IMR-90 (cell line): ENCODE results near the gene GRIK3. TPM values are rescaled to one million over a fixed set of nuclear protein-coding genes. Genes with fewer than 3 reads are reported as not detected.

Experiments
- ATAC-seq: fragments of 200-7000 bp; cut with Tn5 transposase; 2 replicates; pipeline ENCODE4 v1.9.1; 2020; ENCODE audit warnings: low read depth, mild to moderate bottlenecking, moderate library complexity
- BruUV-seq: library from RNA; stranded (reverse); fragments of 400-500 nt; replicated peaks from 2 replicates; lab custom pipeline; 2021; lab: Mats Ljungman, UMichigan
- CTCF ChIA-PET: fragments of 300-600 bp; formaldehyde crosslinking; extraction: SDS; loops from one replicate; lab custom pipeline; 2021; ENCODE audit warnings: antibody characterized with exemption; lab: Yijun Ruan, JAX
- POLR2A ChIA-PET: fragments of 300-600 bp; sonication (Branson Sonifier 250); formaldehyde crosslinking; loops from one replicate; lab custom pipeline; 2022; ENCODE audit warnings: antibody characterized with exemption; ENCODE audit not compliant: unreplicated experiment; lab: Charles Lee
- DNase-seq: peaks from one replicate; pipeline ENCODE4 v3.0.0; 2013
- H2AFZ ChIP-seq: replicated peaks from 2 replicates; pipeline ENCODE3; 2013; ENCODE audit warnings: low read length, mild to moderate bottlenecking; ENCODE audit not compliant: poor library complexity
- H2AK5ac ChIP-seq: 2 replicates; pipeline ENCODE4 v1.6.1; 2013; ENCODE audit warnings: low read depth, low read length, inconsistent platforms
- H2AK9ac ChIP-seq: replicated peaks from 2 replicates; pipeline ENCODE3; 2013; ENCODE audit warnings: mild to moderate bottlenecking, low read depth, low read length, moderate library complexity; ENCODE audit not compliant: poor library complexity
- H2BK120ac ChIP-seq: 2 replicates; pipeline ENCODE4 v1.6.1; 2013; ENCODE audit warnings: low read depth, low read length, inconsistent platforms
- H2BK15ac ChIP-seq: 3 replicates; pipeline ENCODE4 v1.6.1; 2013; ENCODE audit warnings: low read depth, low read length, inconsistent platforms
- H2BK20ac ChIP-seq: 2 replicates; pipeline ENCODE4 v1.6.1; 2013; ENCODE audit warnings: low read depth, mild to moderate bottlenecking, inconsistent platforms, low read length, moderate library complexity
- H2BK5ac ChIP-seq: 2 replicates; pipeline ENCODE4 v1.6.1; 2013; ENCODE audit warnings: mild to moderate bottlenecking, low read depth, low read length, inconsistent platforms; ENCODE audit not compliant: poor library complexity, severe bottlenecking
- H3K14ac ChIP-seq: replicated peaks from 2 replicates; pipeline ENCODE4 v1.6.1; 2013; ENCODE audit warnings: low read depth, low read length, inconsistent platforms
- H3K18ac ChIP-seq: 2 replicates; pipeline ENCODE4 v1.6.1; 2013; ENCODE audit warnings: low read depth, low read length, control low read depth
- H3K23ac ChIP-seq: 2 replicates; pipeline ENCODE4 v1.6.1; 2013; ENCODE audit warnings: low read depth, low read length, inconsistent platforms
- H3K27ac ChIP-seq: 2 replicates; pipeline ENCODE4 v1.5.1; 2013; ENCODE audit warnings: mild to moderate bottlenecking, control low read depth, low read length; ENCODE audit not compliant: insufficient read depth
- H3K27me3 ChIP-seq: 2 replicates; pipeline ENCODE4 v1.6.1; 2013; ENCODE audit warnings: low read length; ENCODE audit not compliant: control insufficient read depth, insufficient read depth
- H3K36me3 ChIP-seq: 2 replicates; pipeline ENCODE4 v1.6.1; 2013; ENCODE audit warnings: low read length, mixed read lengths; ENCODE audit not compliant: control insufficient read depth, insufficient read depth
- H3K4ac ChIP-seq: 2 replicates; pipeline ENCODE4 v1.6.1; 2013; ENCODE audit warnings: low read depth, low read length, inconsistent platforms
- H3K4me1 ChIP-seq: 2 replicates; pipeline ENCODE4 v1.6.1; 2013; ENCODE audit warnings: low read length, mixed read lengths; ENCODE audit not compliant: control insufficient read depth, insufficient read depth
- H3K4me2 ChIP-seq: 2 replicates; pipeline ENCODE4 v1.6.1; 2013; ENCODE audit warnings: low read depth, mild to moderate bottlenecking, control low read depth, low read length, moderate library complexity
- H3K4me3 ChIP-seq: 2 replicates; pipeline ENCODE4 v1.5.1; 2013; ENCODE audit warnings: low read depth, mild to moderate bottlenecking, control low read depth, low read length, moderate library complexity; ENCODE audit not compliant: insufficient read depth
- H3K56ac ChIP-seq: 2 replicates; pipeline ENCODE4 v1.6.1; 2013; ENCODE audit warnings: low read length, inconsistent platforms; ENCODE audit not compliant: insufficient read depth; ENCODE audit errors: extremely low read depth
- H3K79me1 ChIP-seq, 2 experiments: 2 replicates each; pipeline ENCODE4 v1.6.1; 2013; ENCODE audit warnings: low read length in 2 of 2, inconsistent platforms in 1 of 2, low read depth in 1 of 2
- H3K9ac ChIP-seq: 2 replicates; pipeline ENCODE4 v1.6.1; 2013; ENCODE audit warnings: low read depth, low read length, control low read depth
- H3K9me1 ChIP-seq: 2 replicates; pipeline ENCODE4 v1.6.1; 2013; ENCODE audit warnings: low read length, inconsistent platforms; ENCODE audit not compliant: insufficient read depth
- H3K9me3 ChIP-seq: 2 replicates; pipeline ENCODE4 v1.6.1; 2013; ENCODE audit warnings: low read length; ENCODE audit not compliant: control insufficient read depth, insufficient read depth
- H4K20me1 ChIP-seq: 2 replicates; pipeline ENCODE4 v1.6.1; 2013; ENCODE audit warnings: low read length, inconsistent platforms; ENCODE audit not compliant: insufficient read depth
- H4K5ac ChIP-seq: 2 replicates; pipeline ENCODE4 v1.6.1; 2013; ENCODE audit warnings: mild to moderate bottlenecking, low read depth, low read length, control low read depth
- H4K8ac ChIP-seq, 2 experiments: 2 replicates each; pipeline ENCODE4 v1.6.1; 2013; ENCODE audit warnings: low read depth in 2 of 2, low read length in 2 of 2, control low read depth in 1 of 2, inconsistent platforms in 1 of 2
- H4K91ac ChIP-seq: 2 replicates; pipeline ENCODE4 v1.6.1; 2013; ENCODE audit warnings: low read depth, low read length, inconsistent platforms; ENCODE audit not compliant: insufficient read depth
- CEBPB ChIP-seq: IDR thresholded peaks from 2 replicates; pipeline ENCODE4 v1.6.1; 2012; ENCODE audit warnings: low read depth, low read length, improper control_type of control experiment
- NFE2L2 ChIP-seq: fragments of 150-350 bp; IDR thresholded peaks from 2 replicates; pipeline ENCODE4 v1.6.1; 2016; ENCODE audit warnings: low read depth, mild to moderate bottlenecking, low read length
- RFX5 ChIP-seq: IDR thresholded peaks from 2 replicates; pipeline ENCODE4 v1.8.0; 2012; ENCODE audit warnings: low read depth, mild to moderate bottlenecking, low read length, moderate library complexity
- WGBS, 2 experiments: methylation state at CpG; one replicate each; pipeline versions ENCODE4 v1.1.5 to v1.1.7; 2013; ENCODE audit warnings: missing lambda C conversion rate in 2 of 2; ENCODE audit not compliant: insufficient read length in 1 of 2; ENCODE audit errors: extremely low coverage in 2 of 2; 5-methylcytosine and 5-hydroxymethylcytosine counted together
- dilution Hi-C: fragments of 300-500 bp; cut with HindIII; formaldehyde crosslinking; loops from one replicate; pipeline ENCODE4 v1.14.3; 2018; ENCODE audit warnings: low sequenced_read_pairs; ENCODE audit not compliant: unreplicated experiment
- in situ Hi-C: fragments of 300-500 bp; cut with MboI; formaldehyde crosslinking; loops from 3 replicates; pipeline ENCODE4 v1.14.3; 2019; ENCODE audit warnings: low sequenced_read_pairs, inconsistent platforms, mixed read lengths
- intact Hi-C: fragments of 100-400 bp; cut with micrococcal nuclease; formaldehyde crosslinking; loops from 2 replicates; pipeline ENCODE4 v1.10.0; 2022
- polyA plus RNA-seq, 3 experiments: library from polyadenylated mRNA; depleted of rRNA; stranded (reverse); fragments of >200 nt; gene quantifications; 2 replicates each; pipeline ENCODE4 v1.2.3, GENCODE V29; 2012; ENCODE audit warnings: low replicate concordance in 1 of 3
- total RNA-seq: library from RNA; depleted of rRNA; stranded (reverse); fragments of >200 nt; gene quantifications from 2 replicates; pipeline ENCODE4 v1.2.3, GENCODE V29; 2012
- TF ChIP-seq, protein P1 (sequence below): conservative IDR thresholded peaks from 2 replicates; pipeline ENCODE4 v1.5.1; 2012; ENCODE audit warnings: mild to moderate bottlenecking, low read depth, low read length, improper control_type of control experiment
- TF ChIP-seq, protein P2 (sequence below): fragments of 150-350 bp; IDR thresholded peaks from 2 replicates; pipeline ENCODE4 v1.6.1; 2016; ENCODE audit warnings: low read depth, mild to moderate bottlenecking, low read length, moderate library complexity, borderline replicate concordance

Gene GRIK3
- total and polyA plus RNA-seq, 2 of the 4 experiments (the other 2 are of a cell fraction) = not detected

DNA sequence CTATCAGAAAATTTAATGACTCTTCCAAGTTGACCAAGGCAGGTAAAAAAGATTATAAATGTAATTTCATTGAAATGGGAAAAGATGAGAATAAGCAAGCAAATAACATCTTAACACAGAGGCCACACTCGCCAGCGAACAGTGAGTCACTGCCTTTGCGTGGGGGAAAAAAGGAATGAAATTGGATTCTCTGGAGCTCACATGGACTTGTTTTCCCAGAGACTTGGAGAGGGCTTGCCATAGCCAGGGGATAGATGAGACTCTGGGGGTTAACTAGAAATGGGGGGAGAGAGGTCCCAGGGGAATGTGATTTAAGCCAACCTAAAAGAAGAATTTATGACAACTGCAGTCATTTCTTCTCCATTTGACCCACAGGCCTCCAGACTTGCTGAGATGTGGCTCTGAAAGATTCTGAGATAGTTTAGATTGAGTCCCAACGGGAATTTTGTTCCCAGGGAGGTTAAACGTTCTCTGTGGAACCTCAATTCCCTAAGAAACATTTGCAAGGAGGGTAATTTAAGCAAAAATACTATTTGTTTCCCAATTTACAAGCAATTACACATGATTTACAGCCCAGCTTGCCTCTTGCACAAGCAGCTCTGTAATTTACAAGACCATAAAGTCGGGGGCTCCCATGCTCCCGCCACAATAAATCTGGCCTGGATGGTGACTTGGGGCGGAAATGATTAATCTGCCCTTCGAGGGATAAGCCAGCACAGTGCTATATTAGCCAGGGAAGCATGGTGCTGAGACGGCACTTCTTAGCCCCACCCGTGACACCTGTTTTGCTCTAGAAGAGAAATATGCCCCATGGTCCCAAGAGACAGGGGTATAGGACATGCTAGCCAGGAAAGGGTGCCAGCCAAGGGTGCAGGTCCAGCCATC lies 68.8 kb downstream of the GRIK3 start (continued):
- TF ChIP-seq, protein P1, sequence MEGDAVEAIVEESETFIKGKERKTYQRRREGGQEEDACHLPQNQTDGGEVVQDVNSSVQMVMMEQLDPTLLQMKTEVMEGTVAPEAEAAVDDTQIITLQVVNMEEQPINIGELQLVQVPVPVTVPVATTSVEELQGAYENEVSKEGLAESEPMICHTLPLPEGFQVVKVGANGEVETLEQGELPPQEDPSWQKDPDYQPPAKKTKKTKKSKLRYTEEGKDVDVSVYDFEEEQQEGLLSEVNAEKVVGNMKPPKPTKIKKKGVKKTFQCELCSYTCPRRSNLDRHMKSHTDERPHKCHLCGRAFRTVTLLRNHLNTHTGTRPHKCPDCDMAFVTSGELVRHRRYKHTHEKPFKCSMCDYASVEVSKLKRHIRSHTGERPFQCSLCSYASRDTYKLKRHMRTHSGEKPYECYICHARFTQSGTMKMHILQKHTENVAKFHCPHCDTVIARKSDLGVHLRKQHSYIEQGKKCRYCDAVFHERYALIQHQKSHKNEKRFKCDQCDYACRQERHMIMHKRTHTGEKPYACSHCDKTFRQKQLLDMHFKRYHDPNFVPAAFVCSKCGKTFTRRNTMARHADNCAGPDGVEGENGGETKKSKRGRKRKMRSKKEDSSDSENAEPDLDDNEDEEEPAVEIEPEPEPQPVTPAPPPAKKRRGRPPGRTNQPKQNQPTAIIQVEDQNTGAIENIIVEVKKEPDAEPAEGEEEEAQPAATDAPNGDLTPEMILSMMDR = no peak

DNA sequence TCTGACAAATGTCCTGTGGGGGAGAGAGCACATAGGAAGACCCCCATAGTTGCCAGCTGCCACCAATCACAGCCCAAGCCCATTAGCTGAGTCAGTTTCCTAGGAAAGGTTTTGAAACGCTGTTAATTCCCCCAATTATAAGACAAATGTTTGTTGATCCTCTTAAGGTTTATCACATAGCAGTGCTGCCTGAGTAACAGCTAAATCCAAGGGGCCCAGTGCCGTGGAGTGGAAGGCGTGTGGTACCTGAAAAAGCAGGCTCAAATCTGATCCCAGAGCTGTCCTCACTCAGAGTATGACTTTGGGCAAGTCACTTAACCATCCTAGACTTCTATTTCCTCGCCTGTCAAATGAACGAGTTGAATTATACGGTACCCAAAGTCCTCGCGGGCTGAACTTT lies 69.5 kb downstream of the GRIK3 start:
- no peak overlapping the region for H3K27ac ChIP-seq
- H3K4me2 ChIP-seq = no peak overlapping the region
- H2BK20ac ChIP-seq = no peak overlapping the region
- no peak overlapping the region for H3K23ac ChIP-seq
- in situ Hi-C loops = no loop called here
- H2BK15ac ChIP-seq = no peak overlapping the region
- 40% methylated on average over 2 of the region's 8 CpGs; no CpG with 5 or more reads in 1 of the 2 experiments for WGBS, 2 experiments
- H3K79me1 ChIP-seq = no peaks in the 10 kb centered on the region
- H3K14ac ChIP-seq = no peak overlapping the region
- H3K27me3 ChIP-seq = no peaks in the 10 kb centered on the region
- no peak overlapping the region for H2BK120ac ChIP-seq
- no peak overlapping the region for H4K8ac ChIP-seq
- CTCF ChIA-PET = no interaction called here
- H4K20me1 ChIP-seq = no peaks in the 10 kb centered on the region
- H3K9me3 ChIP-seq = peaks cover 3% of the 10 kb centered on the region; the same call in 1 of the 2 replicates
- H3K18ac ChIP-seq = no peak overlapping the region
- H3K36me3 ChIP-seq = no peaks in the 10 kb centered on the region
- no TSS peak for BruUV-seq
- H4K91ac ChIP-seq = no peak overlapping the region
- H3K4me1 ChIP-seq = no peaks in the 10 kb centered on the region
- no peaks in the 10 kb centered on the region for H3K9me1 ChIP-seq
- H3K9ac ChIP-seq = no peak overlapping the region
- H3K56ac ChIP-seq = no peak overlapping the region
- ATAC-seq = no peak
- no peak overlapping the region for H3K4me3 ChIP-seq
- TF ChIP-seq RFX5 = no peak
- TF ChIP-seq, protein P1 = no peak
- no peak for TF ChIP-seq CEBPB
- TF ChIP-seq, protein P2, sequence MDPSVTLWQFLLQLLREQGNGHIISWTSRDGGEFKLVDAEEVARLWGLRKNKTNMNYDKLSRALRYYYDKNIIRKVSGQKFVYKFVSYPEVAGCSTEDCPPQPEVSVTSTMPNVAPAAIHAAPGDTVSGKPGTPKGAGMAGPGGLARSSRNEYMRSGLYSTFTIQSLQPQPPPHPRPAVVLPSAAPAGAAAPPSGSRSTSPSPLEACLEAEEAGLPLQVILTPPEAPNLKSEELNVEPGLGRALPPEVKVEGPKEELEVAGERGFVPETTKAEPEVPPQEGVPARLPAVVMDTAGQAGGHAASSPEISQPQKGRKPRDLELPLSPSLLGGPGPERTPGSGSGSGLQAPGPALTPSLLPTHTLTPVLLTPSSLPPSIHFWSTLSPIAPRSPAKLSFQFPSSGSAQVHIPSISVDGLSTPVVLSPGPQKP = no peak
- no peak for TF ChIP-seq NFE2L2
- intact Hi-C loops = no loop called here
- no peak for DNase-seq
- no peak overlapping the region for H2AFZ ChIP-seq
- H2BK5ac ChIP-seq = no peak overlapping the region
- H2AK9ac ChIP-seq = no peak overlapping the region
- POLR2A ChIA-PET = no interaction called here
- H3K4ac ChIP-seq = no peak overlapping the region
- no peak overlapping the region for H4K5ac ChIP-seq
- dilution Hi-C loops = no loop called here
- H2AK5ac ChIP-seq = no peak overlapping the region
